HepG2 (cell line): ENCODE measurements around the gene RAB43. TPM values are rescaled to one million over a fixed set of nuclear protein-coding genes. Genes with fewer than 3 reads are reported as not detected.

Experiments
- ATAC-seq: fragments of 200-7000 bp; cut with Tn5 transposase; 3 replicates; pipeline ENCODE4 v1.9.1; 2020; ENCODE audit warnings: mild to moderate bottlenecking, moderate library complexity
- BruUV-seq: library from RNA; stranded (reverse); fragments of 400-500 nt; replicated peaks from 2 replicates; lab custom pipeline; 2021; lab: Mats Ljungman, UMichigan
- CTCF ChIA-PET: fragments of 300-600 bp; formaldehyde crosslinking; extraction: SDS; loops from one replicate; lab custom pipeline; 2021; ENCODE audit warnings: low total read pairs, inconsistent platforms, low intra/inter-chr PET ratio; lab: Yijun Ruan, JAX
- POLR2A ChIA-PET: fragments of 350-600 bp; sonication (Branson Sonifier 250); formaldehyde crosslinking; loops from one replicate; lab custom pipeline; 2020; ENCODE audit warnings: antibody characterized with exemption, inconsistent platforms; lab: Yijun Ruan, JAX
- DNase-seq: peaks from one replicate; pipeline ENCODE4 v3.0.0-alpha.2; 2015; ENCODE audit warnings: low spot score
- FAIRE-seq: peaks from 3 replicates; lab custom pipeline; 2011; peaks lifted over from hg19 to GRCh38; lab: Jason Lieb, UNC
- H2AFZ ChIP-seq: one replicate; pipeline ENCODE4 v1.6.1; 2011; ENCODE audit warnings: low read length, inconsistent platforms
- H3K27ac ChIP-seq: fragments of 300-600 bp; 3 replicates; pipeline ENCODE4 v1.8.0; 2011; ENCODE audit warnings: mixed run types, mild to moderate bottlenecking, mixed read lengths, low read length, inconsistent platforms; ENCODE audit not compliant: insufficient read depth; ENCODE audit errors: extremely low read length
- H3K27me3 ChIP-seq, 2 experiments: fragments of 200-600 bp in 1 of 2; 2 replicates in 1 of 2; 3 replicates in 1 of 2; pipeline versions ENCODE4 v1.6.0 to v1.8.0; 2011; ENCODE audit warnings: low read length in 2 of 2, mild to moderate bottlenecking in 2 of 2, moderate library complexity in 2 of 2, inconsistent platforms in 1 of 2; ENCODE audit not compliant: insufficient read depth in 2 of 2, control insufficient read depth in 1 of 2
- H3K36me3 ChIP-seq, 2 experiments: fragments of 200-600 bp in 1 of 2; replicated peaks in 1 of 2; 2 replicates in 1 of 2; 3 replicates in 1 of 2; pipeline versions ENCODE4 v1.5.1 to v1.8.0; 2011; ENCODE audit warnings: low read length in 2 of 2, inconsistent platforms in 1 of 2; ENCODE audit not compliant: insufficient read depth in 2 of 2, control insufficient read depth in 1 of 2
- H3K4me1 ChIP-seq: 2 replicates; pipeline ENCODE4 v1.5.1; 2012; ENCODE audit warnings: low read length, inconsistent platforms; ENCODE audit not compliant: insufficient read depth
- H3K4me2 ChIP-seq: 2 replicates; pipeline ENCODE4 v1.6.0; 2011; ENCODE audit warnings: low read depth, low read length, inconsistent platforms
- H3K4me3 ChIP-seq, 3 experiments: fragments of 200-600 bp in 1 of 3; sonication (generic), shearing (Covaris generic) in 1 of 3; replicated peaks in 1 of 3; 2 replicates each; pipeline ENCODE4 v1.5.1; 2011 to 2016; ENCODE audit warnings: low read length in 3 of 3, inconsistent platforms in 2 of 3, low read depth in 2 of 3, mild to moderate bottlenecking in 2 of 3, control low read depth in 1 of 3, mixed read lengths in 1 of 3; ENCODE audit not compliant: insufficient read depth in 1 of 3
- H3K79me2 ChIP-seq: one replicate; pipeline ENCODE4 v1.6.1; 2011; ENCODE audit warnings: low read length, inconsistent platforms; ENCODE audit not compliant: insufficient read depth
- H3K9ac ChIP-seq: 2 replicates; pipeline ENCODE4 v1.6.0; 2011; ENCODE audit warnings: mild to moderate bottlenecking, low read depth, low read length, inconsistent platforms; ENCODE audit not compliant: insufficient read depth
- H3K9me3 ChIP-seq: 2 replicates; pipeline ENCODE4 v1.5.1; 2012; ENCODE audit warnings: mild to moderate bottlenecking, low read length
- H4K20me1 ChIP-seq: 2 replicates; pipeline ENCODE4 v1.6.0; 2011; ENCODE audit warnings: inconsistent platforms, mild to moderate bottlenecking, low read length, moderate library complexity; ENCODE audit not compliant: insufficient read depth
- GABPA ChIP-seq, 2 experiments: IDR thresholded peaks; 2 replicates each; pipeline ENCODE4 v1.6.1; 2011 to 2016; ENCODE audit warnings: low read depth in 2 of 2, low read length in 1 of 2, missing biosample characterization in 1 of 2, missing genetic modification characterization in 1 of 2
- GTF2F1 ChIP-seq: fragments of 150-350 bp; IDR thresholded peaks from 2 replicates; pipeline ENCODE4 v1.6.1; 2014; ENCODE audit warnings: low read length
- HHEX ChIP-seq: IDR thresholded peaks from 2 replicates; pipeline ENCODE4 v1.6.1; 2016; ENCODE audit warnings: control low read depth
- ISX ChIP-seq: sonication (generic); formaldehyde crosslinking; conservative IDR thresholded peaks from 2 replicates; pipeline ENCODE4 v1.5.0; 2020; ENCODE audit warnings: missing genetic modification reagents
- JARID2 ChIP-seq: sonication (generic); formaldehyde crosslinking; IDR thresholded peaks from 2 replicates; pipeline ENCODE4 v1.8.1; 2023; ENCODE audit warnings: missing genetic modification reagents, inconsistent platforms; ENCODE audit not compliant: insufficient replicate concordance
- POGZ ChIP-seq: sonication (generic); formaldehyde crosslinking; IDR thresholded peaks from 2 replicates; pipeline ENCODE4 v1.4.0; 2020; ENCODE audit warnings: mild to moderate bottlenecking, missing genetic modification reagents
- POLR2A ChIP-seq, 2 experiments: IDR thresholded peaks; 2 replicates each; pipeline ENCODE4 v1.6.1; 2011; ENCODE audit warnings: low read depth in 2 of 2, low read length in 2 of 2, mild to moderate bottlenecking in 1 of 2, moderate library complexity in 1 of 2; ENCODE audit not compliant: insufficient read depth in 1 of 2
- SNAI1 ChIP-seq: sonication (generic); formaldehyde crosslinking; IDR thresholded peaks from 2 replicates; pipeline ENCODE4 v1.5.0; 2020; ENCODE audit warnings: mild to moderate bottlenecking, missing genetic modification reagents, borderline replicate concordance
- TCF7L2 ChIP-seq: IDR thresholded peaks from 2 replicates; pipeline ENCODE4 v1.6.1; 2011; ENCODE audit warnings: mild to moderate bottlenecking, low read depth, low read length, moderate library complexity
- ZFP90 ChIP-seq: sonication (generic); formaldehyde crosslinking; IDR thresholded peaks from 2 replicates; pipeline ENCODE4 v1.8.0; 2022; ENCODE audit warnings: missing genetic modification reagents, mild to moderate bottlenecking, inconsistent platforms, borderline replicate concordance
- ZNF660 ChIP-seq: sonication (generic); formaldehyde crosslinking; IDR thresholded peaks from 2 replicates; pipeline ENCODE4 v1.5.1; 2020; ENCODE audit warnings: mild to moderate bottlenecking, low read depth, missing genetic modification reagents, borderline replicate concordance
- ZNF75D ChIP-seq: sonication (generic); formaldehyde crosslinking; IDR thresholded peaks from 2 replicates; pipeline ENCODE4 v1.8.1; 2023; ENCODE audit warnings: missing genetic modification reagents, mild to moderate bottlenecking, borderline replicate concordance
- ZNF775 ChIP-seq: sonication (generic); formaldehyde crosslinking; IDR thresholded peaks from 2 replicates; pipeline ENCODE4 v1.4.0; 2020; ENCODE audit warnings: missing genetic modification reagents, mild to moderate bottlenecking, moderate library complexity, borderline replicate concordance
- WGBS: methylation state at CpG from one replicate; pipeline ENCODE4 v1.1.6; 2017; ENCODE audit warnings: low lambda C conversion rate; 5-methylcytosine and 5-hydroxymethylcytosine counted together
- in situ Hi-C: cut with HindIII; loops from 2 replicates; pipeline ENCODE4 v1.10.0; 2017; ENCODE audit warnings: low pct_unique_long_range_greater_than_20kb; ENCODE audit not compliant: extremely low pct_ligation_motif_present
- intact Hi-C: fragments of 100-400 bp; cut with micrococcal nuclease; formaldehyde crosslinking; loops from one replicate; pipeline ENCODE4 v1.10.0; 2022; ENCODE audit not compliant: unreplicated experiment
- polyA plus RNA-seq, 8 experiments: library from polyadenylated mRNA; depleted of rRNA in 3 of 8; stranded (reverse) in 7 of 8; unstranded in 1 of 8; fragments of >200 nt; fragmentation: Illumina TruSeq in 4 of 8; extraction: Trizol in 4 of 8; gene quantifications; 2 replicates each; pipeline versions ENCODE4 v1.2.1 to v1.2.3, GENCODE V29; 2011 to 2016; ENCODE audit warnings: low read depth in 4 of 8, missing spikeins in 1 of 8, mixed read lengths in 1 of 8; ENCODE audit not compliant: insufficient read depth in 1 of 8
- total RNA-seq, 5 experiments: library from RNA; depleted of rRNA; stranded (reverse); fragments of >200 nt; fragmentation: Illumina TruSeq; extraction: Trizol; gene quantifications; 2 replicates each; pipeline ENCODE4 v1.2.3, GENCODE V29; 2016; ENCODE audit warnings: low read depth in 1 of 5
- TF ChIP-seq, protein P1 (sequence below): sonication (generic); formaldehyde crosslinking; conservative IDR thresholded peaks from 2 replicates; pipeline ENCODE4 v1.4.0; 2020; ENCODE audit warnings: missing genetic modification reagents
- TF ChIP-seq, protein P2 (sequence below): sonication (generic); formaldehyde crosslinking; IDR thresholded peaks from 2 replicates; pipeline ENCODE4 v1.4.0; 2020; ENCODE audit warnings: missing genetic modification reagents, borderline replicate concordance
- TF ChIP-seq, protein P3 (sequence below): sonication (generic); formaldehyde crosslinking; IDR thresholded peaks from 2 replicates; pipeline ENCODE4 v1.4.0; 2020; ENCODE audit warnings: missing genetic modification reagents

RAB43 gene
- total and polyA plus RNA-seq, 2 of the 13 experiments (the other 11 are each of a cell fraction or from before 2014, with no cell fraction given), result 11.8 to 18.4 TPM

DNA sequence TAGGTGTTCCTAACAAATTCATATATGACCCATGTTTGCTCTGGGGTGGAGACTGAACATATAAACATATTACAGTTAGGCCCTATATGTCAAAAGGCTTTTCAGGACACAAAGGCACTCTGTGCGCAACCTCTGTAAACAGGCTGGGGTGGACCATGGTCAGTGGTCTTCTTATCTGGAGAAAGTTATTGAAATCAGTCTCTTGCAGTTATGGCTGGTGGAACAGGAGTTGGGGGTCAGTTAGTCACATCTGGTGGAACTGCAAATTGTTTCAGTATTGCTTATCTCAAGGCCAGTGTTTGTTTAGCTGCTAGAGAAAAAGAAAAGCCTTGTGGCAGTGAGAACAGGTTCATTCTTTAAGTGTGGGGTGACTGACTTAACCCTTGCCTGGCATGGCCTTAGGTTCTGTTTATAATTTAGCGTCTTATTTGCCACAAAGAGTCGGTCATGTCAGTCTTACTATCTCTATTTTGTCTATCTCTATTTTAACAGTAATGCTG is 66.9 kb downstream of the RAB43 start (continued):
- TF ChIP-seq, protein P1, sequence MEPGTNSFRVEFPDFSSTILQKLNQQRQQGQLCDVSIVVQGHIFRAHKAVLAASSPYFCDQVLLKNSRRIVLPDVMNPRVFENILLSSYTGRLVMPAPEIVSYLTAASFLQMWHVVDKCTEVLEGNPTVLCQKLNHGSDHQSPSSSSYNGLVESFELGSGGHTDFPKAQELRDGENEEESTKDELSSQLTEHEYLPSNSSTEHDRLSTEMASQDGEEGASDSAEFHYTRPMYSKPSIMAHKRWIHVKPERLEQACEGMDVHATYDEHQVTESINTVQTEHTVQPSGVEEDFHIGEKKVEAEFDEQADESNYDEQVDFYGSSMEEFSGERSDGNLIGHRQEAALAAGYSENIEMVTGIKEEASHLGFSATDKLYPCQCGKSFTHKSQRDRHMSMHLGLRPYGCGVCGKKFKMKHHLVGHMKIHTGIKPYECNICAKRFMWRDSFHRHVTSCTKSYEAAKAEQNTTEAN (CRISPR knock-in tag), result no peak
- TF ChIP-seq HHEX (CRISPR knock-in tag) (no peak), SNAI1 (CRISPR knock-in tag) (no peak), ZNF775 (CRISPR knock-in tag) (no peak), GTF2F1 (no peak)
- TF ChIP-seq, protein P2, sequence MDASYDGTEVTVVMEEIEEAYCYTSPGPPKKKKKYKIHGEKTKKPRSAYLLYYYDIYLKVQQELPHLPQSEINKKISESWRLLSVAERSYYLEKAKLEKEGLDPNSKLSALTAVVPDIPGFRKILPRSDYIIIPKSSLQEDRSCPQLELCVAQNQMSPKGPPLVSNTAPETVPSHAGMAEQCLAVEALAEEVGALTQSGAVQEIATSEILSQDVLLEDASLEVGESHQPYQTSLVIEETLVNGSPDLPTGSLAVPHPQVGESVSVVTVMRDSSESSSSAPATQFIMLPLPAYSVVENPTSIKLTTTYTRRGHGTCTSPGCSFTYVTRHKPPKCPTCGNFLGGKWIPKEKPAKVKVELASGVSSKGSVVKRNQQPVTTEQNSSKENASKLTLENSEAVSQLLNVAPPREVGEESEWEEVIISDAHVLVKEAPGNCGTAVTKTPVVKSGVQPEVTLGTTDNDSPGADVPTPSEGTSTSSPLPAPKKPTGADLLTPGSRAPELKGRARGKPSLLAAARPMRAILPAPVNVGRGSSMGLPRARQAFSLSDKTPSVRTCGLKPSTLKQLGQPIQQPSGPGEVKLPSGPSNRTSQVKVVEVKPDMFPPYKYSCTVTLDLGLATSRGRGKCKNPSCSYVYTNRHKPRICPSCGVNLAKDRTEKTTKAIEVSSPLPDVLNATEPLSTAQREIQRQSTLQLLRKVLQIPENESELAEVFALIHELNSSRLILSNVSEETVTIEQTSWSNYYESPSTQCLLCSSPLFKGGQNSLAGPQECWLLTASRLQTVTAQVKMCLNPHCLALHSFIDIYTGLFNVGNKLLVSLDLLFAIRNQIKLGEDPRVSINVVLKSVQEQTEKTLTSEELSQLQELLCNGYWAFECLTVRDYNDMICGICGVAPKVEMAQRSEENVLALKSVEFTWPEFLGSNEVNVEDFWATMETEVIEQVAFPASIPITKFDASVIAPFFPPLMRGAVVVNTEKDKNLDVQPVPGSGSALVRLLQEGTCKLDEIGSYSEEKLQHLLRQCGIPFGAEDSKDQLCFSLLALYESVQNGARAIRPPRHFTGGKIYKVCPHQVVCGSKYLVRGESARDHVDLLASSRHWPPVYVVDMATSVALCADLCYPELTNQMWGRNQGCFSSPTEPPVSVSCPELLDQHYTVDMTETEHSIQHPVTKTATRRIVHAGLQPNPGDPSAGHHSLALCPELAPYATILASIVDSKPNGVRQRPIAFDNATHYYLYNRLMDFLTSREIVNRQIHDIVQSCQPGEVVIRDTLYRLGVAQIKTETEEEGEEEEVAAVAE, result no peak

DNA sequence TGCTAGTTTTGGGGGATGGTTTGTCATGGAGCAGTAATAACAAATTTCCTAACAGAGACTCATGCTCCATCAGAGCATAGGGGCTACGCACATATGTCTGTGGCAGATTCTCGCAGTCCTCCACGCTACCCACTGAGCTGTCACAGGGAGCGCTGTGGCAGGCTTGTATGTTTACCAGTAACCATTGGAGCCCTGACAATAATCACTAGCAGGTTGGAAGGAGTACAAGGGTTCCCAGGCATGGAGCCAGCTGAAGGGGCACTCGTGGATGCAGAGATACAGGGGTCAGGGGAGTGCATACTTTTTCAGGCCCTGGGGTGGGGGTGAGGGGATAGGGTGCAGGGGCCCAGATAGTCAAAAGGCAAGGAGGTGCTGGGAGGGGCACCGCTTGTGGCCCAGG is 68.9 kb downstream of the RAB43 start:
- H3K79me2 ChIP-seq, result no peaks in the 10 kb centered on the region
- intact Hi-C loops (loop anchor here (1.0 to 5.0 kb wide), 3 partner anchors 25 to 193 kb away; no protein-coding TSS in a partner anchor), in situ Hi-C loops (no loop called here)
- peaks cover 7% of the 10 kb centered on the region; the same call in 1 of the 2 replicates for H3K9me3 ChIP-seq
- POLR2A ChIA-PET, result interaction anchor here (1.1 to 1.5 kb wide), 2 partner anchors 60 to 197 kb away, joined by 3 to 6 read pairs; partner anchors contain the start of gene COPG1
- 26% methylated on average over 6 of the region's 6 CpGs for WGBS
- BruUV-seq, result no TSS peak
- no peaks in the 10 kb centered on the region for H4K20me1 ChIP-seq
- no peaks in the 10 kb centered on the region for H3K36me3 ChIP-seq
- no peak overlapping the region for H3K27ac ChIP-seq
- H3K4me2 ChIP-seq, result peak overlapping the region; percentile 23; the same call in 1 of the 2 replicates
- CTCF ChIA-PET, result interaction anchor here (1.7 kb wide), 1 partner anchor 193 kb away, joined by 20 read pairs; no protein-coding TSS in a partner anchor
- FAIRE-seq (no peak), ATAC-seq (no peak), DNase-seq (no peak)
- H3K9ac ChIP-seq, result no peak overlapping the region
- H3K4me1 ChIP-seq, result peaks cover 52% of the 10 kb centered on the region
- 0 out of 5 replicates have a peak, but pooled peaks cover 0 to 9% of the 10 kb centered on the region in 2 experiments for H3K27me3 ChIP-seq
- H3K4me3 ChIP-seq, result no peak overlapping the region
- H2AFZ ChIP-seq, result no peak overlapping the region
- TF ChIP-seq TCF7L2 (no peak), ZNF75D (no peak), POLR2A (IDR thresholded peaks at IDR 0.05; ENCODE audit: insufficient read depth in 1 of 2, low read depth in 2 of 2, low read length in 2 of 2) (no peak), ZNF660 (no peak), ISX (CRISPR knock-in tag) (no peak), POGZ (CRISPR knock-in tag) (no peak), GABPA (IDR thresholded peaks at IDR 0.05; ENCODE audit: low read depth, low read length) (no peak), GABPA (CRISPR knock-in tag; IDR thresholded peaks at IDR 0.05; ENCODE audit: low read depth) (no peak), JARID2 (CRISPR knock-in tag) (no peak), ZFP90 (no peak)
- TF ChIP-seq, protein P3, sequence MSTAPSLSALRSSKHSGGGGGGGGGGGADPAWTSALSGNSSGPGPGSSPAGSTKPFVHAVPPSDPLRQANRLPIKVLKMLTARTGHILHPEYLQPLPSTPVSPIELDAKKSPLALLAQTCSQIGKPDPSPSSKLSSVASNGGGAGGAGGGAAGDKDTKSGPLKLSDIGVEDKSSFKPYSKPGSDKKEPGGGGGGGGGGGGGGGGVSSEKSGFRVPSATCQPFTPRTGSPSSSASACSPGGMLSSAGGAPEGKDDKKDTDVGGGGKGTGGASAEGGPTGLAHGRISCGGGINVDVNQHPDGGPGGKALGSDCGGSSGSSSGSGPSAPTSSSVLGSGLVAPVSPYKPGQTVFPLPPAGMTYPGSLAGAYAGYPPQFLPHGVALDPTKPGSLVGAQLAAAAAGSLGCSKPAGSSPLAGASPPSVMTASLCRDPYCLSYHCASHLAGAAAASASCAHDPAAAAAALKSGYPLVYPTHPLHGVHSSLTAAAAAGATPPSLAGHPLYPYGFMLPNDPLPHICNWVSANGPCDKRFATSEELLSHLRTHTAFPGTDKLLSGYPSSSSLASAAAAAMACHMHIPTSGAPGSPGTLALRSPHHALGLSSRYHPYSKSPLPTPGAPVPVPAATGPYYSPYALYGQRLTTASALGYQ (CRISPR knock-in tag), result no peak
